Type B pancreatic cell (in vitro differentiated cells): Measurements from ENCODE around the gene ADORA1. TPM values are rescaled to one million over a fixed set of nuclear protein-coding genes. Genes with fewer than 3 reads are reported as not detected.

Source experiments
- DNase-seq: peaks from one replicate; pipeline ENCODE4 v3.0.0; 2021; ENCODE audit warnings: mixed read lengths; ENCODE audit not compliant: unreplicated experiment; ENCODE audit errors: extremely low spot score
- H3K27ac Mint-ChIP-seq: 2 replicates; pipeline ENCODE4 v1.8.0; 2021; ENCODE audit warnings: mild to moderate bottlenecking, mixed read lengths
- H3K27me3 Mint-ChIP-seq: 2 replicates; pipeline ENCODE4 v1.8.0; 2021; ENCODE audit warnings: mixed read lengths
- H3K36me3 Mint-ChIP-seq: 2 replicates; pipeline ENCODE4 v1.8.0; 2021; ENCODE audit warnings: mixed read lengths
- H3K4me1 Mint-ChIP-seq: one replicate; pipeline ENCODE4 v1.8.0; 2021; ENCODE audit warnings: mixed read lengths; ENCODE audit not compliant: unreplicated experiment
- H3K4me3 Mint-ChIP-seq: 2 replicates; pipeline ENCODE4 v1.8.0; 2021; ENCODE audit warnings: mild to moderate bottlenecking, mixed read lengths
- H3K9me3 Mint-ChIP-seq: 2 replicates; pipeline ENCODE4 v1.8.0; 2021; ENCODE audit warnings: mixed read lengths
- total RNA-seq: library from RNA; stranded (reverse); gene quantifications from 2 replicates; pipeline ENCODE4 v1.2.1, GENCODE V29; 2021; ENCODE audit warnings: low replicate concordance
- TF ChIP-seq, protein P1 (sequence below): fragments of 200-600 bp; sonication (generic); conservative IDR thresholded peaks from 2 replicates; pipeline ENCODE4 v1.5.0; 2021; ENCODE audit warnings: antibody characterized with exemption, mild to moderate bottlenecking

Gene ADORA1
- total RNA-seq, 1 donor from 2014 or later: 2.7 TPM

DNA sequence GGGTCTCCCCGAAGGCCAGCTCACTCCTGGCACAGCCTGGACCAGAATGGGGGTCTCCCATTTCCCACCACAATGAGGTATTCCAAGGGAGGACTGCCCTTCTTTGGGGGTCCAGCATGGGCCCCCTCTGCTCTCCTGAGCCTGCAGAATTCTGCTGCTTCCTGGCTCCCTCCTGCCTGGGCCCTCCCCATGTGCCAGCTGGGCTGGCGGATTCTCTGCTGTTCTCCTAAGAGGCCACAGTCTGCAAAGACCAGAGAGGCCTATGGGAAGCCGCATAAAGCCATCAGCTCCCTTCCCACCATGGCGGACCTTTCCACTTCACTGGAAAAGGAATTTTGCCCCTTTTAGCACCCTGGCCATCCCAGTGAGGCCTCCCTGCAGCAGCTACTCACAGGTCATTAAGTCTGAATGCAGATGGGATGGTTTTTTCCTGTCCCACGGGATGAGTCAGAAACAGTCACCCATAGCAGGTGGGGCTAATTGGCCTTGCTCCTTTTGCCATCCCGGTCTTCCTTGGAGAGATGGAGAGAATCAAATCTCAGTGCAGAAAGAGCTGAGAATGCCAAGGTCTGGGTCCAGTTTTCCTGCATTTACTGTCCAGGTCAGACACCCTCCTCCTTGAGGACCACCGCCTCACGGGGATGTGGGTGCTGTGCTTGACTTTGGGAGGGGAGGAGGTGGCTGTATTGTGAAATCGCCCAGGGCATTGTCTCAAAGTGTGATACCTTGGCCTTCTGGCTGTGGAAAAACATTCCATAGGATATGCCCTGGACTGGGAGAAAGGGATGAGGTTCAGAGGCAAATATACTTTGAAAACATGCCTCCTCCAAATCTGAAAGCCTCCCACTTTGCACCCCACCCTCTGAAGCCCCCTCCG lies 24.9 kb downstream of the ADORA1 start:
- H3K27ac Mint-ChIP-seq: no peak overlapping the region
- TF ChIP-seq, protein P1, sequence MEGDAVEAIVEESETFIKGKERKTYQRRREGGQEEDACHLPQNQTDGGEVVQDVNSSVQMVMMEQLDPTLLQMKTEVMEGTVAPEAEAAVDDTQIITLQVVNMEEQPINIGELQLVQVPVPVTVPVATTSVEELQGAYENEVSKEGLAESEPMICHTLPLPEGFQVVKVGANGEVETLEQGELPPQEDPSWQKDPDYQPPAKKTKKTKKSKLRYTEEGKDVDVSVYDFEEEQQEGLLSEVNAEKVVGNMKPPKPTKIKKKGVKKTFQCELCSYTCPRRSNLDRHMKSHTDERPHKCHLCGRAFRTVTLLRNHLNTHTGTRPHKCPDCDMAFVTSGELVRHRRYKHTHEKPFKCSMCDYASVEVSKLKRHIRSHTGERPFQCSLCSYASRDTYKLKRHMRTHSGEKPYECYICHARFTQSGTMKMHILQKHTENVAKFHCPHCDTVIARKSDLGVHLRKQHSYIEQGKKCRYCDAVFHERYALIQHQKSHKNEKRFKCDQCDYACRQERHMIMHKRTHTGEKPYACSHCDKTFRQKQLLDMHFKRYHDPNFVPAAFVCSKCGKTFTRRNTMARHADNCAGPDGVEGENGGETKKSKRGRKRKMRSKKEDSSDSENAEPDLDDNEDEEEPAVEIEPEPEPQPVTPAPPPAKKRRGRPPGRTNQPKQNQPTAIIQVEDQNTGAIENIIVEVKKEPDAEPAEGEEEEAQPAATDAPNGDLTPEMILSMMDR: no peak
- no peak for DNase-seq
- no peaks in the 10 kb centered on the region for H3K9me3 Mint-ChIP-seq
- H3K27me3 Mint-ChIP-seq: peaks cover 3% of the 10 kb centered on the region
- H3K36me3 Mint-ChIP-seq: no peaks in the 10 kb centered on the region
- H3K4me3 Mint-ChIP-seq: no peak overlapping the region
- peaks cover 56% of the 10 kb centered on the region for H3K4me1 Mint-ChIP-seq

DNA sequence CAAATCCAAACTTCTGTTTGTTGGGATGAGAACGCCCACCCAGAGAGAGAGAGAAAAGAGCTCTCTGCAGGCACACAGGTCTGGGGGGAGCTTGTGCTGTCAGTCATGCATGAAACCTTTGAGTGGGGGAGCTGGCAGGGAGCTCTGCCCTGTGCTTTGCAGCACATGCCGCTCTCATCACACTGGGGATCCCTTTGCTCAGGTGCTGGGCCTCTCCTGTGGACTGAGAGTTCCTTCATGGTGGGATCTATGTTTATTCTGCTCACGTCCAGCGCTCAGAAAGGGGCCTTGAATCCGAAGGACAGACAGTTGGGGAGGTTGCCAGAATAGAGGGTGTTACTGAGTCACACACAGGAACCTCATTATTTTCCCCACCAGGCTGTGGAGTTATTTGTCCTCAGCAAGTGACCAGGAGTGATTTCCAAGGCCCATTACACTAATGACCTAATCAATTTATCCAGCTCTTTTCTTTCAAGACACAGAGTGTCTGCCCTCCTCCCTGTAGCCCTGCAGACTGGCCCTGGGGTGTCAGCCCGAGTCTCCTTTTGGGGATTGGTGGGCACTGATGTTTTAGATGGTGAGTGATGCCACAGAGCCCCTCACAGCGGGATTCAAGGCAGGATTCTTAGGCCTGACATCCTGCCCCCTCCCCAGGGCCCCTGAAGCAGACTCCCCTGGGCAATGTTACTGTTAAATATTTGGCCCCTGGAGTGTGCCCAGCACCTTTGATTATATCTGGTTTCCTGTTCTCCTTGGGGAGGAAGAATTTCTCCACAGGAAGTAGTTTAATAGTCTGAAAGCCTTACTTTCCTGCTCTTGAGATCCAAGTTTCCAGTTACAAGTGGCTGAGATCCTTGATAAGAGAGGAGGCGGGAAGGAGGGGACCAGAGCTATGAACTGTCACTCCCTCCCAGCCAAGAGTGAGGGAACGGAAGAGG lies 25.8 kb downstream of the ADORA1 start:
- H3K9me3 Mint-ChIP-seq: no peaks in the 10 kb centered on the region
- DNase-seq: no peak
- TF ChIP-seq, protein P1: no peak
- no peak overlapping the region for H3K4me3 Mint-ChIP-seq
- H3K4me1 Mint-ChIP-seq: peaks cover 56% of the 10 kb centered on the region
- peaks cover 3% of the 10 kb centered on the region for H3K27me3 Mint-ChIP-seq
- H3K36me3 Mint-ChIP-seq: no peaks in the 10 kb centered on the region
- H3K27ac Mint-ChIP-seq: no peak overlapping the region

DNA sequence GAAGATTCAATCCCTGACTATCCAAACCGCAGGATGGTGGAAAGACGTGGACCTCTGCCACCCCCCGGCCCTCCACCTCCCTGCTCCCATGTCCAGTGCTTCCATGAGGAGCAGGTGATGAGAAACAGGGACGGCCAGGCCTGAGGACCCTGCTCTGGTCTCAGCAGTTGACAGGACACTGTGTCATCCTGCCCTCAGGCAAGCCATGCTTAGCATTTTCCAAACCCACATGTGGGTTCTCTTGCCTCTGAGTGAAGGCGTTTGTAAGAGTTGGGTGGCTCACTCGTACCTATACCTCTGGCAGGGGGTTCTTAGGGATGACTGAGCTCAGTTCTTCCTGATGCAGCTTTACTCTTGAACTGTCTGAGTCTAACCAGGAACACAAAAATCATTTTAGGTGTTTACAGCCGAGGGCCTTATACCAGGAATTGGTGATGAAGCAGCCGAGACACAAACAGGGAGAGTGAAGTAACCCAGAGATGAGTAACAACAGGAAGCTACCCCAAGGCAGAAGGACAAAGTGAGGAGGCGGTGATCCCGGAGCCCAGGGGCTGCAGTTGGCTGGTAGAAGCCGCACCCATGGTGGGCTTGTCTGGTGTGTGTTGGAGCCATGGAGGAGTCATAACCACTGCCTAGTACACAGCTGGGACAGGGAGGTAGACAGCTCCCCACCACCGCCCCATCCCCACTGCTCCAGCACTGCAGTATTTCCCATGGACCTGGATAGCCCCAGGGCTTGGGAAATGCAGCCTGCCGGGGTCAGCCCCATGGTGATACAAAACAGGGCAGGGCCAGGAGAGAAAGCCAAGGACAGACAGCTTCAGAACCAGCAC lies 26.7 kb downstream of the ADORA1 start:
- Mint-ChIP-seq H3K4me1 (peaks cover 56% of the 10 kb centered on the region), H3K36me3 (no peaks in the 10 kb centered on the region), H3K9me3 (no peaks in the 10 kb centered on the region), H3K4me3 (no peak overlapping the region), H3K27ac (no peak overlapping the region), H3K27me3 (peaks cover 5% of the 10 kb centered on the region)
- no peak for DNase-seq
- TF ChIP-seq, protein P1: no peak

DNA sequence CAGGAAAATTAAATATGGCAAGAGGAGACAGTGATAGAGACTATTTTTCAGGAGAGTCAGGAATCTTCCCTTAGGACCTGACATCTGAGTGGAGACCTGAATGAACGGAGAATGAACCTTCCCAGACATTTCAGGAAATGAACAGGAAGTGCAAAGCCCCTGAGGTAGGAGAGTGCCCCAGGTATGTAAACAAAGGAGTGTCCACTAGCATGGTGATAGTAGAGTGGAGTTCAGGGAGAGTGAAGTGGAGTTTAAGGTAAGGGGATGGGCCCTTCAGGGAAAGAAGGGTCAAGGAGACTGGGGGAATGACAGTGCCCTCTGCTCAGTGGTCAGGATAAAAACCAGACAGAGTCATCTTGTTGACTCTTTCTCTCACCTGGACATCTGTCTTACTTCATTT lies 28.8 kb downstream of the ADORA1 start:
- Mint-ChIP-seq H3K36me3 (no peaks in the 10 kb centered on the region), H3K4me3 (no peak overlapping the region), H3K27me3 (peaks cover 14% of the 10 kb centered on the region), H3K4me1 (peaks cover 46% of the 10 kb centered on the region), H3K9me3 (no peaks in the 10 kb centered on the region), H3K27ac (no peak overlapping the region)
- TF ChIP-seq, protein P1: no peak
- DNase-seq: no peak

DNA sequence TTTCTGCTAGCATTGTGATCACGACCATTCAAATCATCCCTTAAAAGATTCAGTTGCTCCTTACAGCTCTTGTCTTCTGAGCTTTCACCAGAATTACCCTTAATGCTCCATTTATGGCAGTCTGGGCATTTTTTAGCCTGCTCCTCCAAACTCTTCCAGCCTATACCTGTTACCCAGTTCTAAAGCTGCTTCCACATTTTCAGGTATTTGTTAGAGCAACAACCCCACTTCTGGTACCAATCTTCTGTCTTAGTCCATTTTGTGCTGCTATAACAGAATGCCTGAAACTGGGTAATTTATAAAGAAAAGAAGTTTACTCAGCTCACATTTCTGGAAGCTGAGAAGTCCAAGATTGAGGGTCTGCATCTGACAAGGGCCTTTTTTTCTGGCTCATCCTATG lies 30.9 kb downstream of the ADORA1 start:
- Mint-ChIP-seq H3K4me3 (no peak overlapping the region), H3K9me3 (no peaks in the 10 kb centered on the region), H3K4me1 (peaks cover 24% of the 10 kb centered on the region), H3K36me3 (no peaks in the 10 kb centered on the region), H3K27ac (no peak overlapping the region), H3K27me3 (peaks cover 16% of the 10 kb centered on the region)
- TF ChIP-seq, protein P1: no peak
- DNase-seq: no peak
